H1 (cell line): Measurements from ENCODE around the gene KDSR. TPM values are rescaled to one million over a fixed set of nuclear protein-coding genes. Genes with fewer than 3 reads are reported as not detected.

Experiments
- BRCA1 ChIP-seq: IDR thresholded peaks from 2 replicates; pipeline ENCODE4 v1.6.1; 2012; ENCODE audit warnings: low read depth, low read length, improper control_type of control experiment
- NANOG ChIP-seq: IDR thresholded peaks from 2 replicates; pipeline ENCODE4 v1.6.1; 2011; ENCODE audit warnings: low read length, low read depth, mild to moderate bottlenecking, inconsistent platforms; ENCODE audit not compliant: insufficient read depth, poor library complexity, severe bottlenecking
- SP2 ChIP-seq: IDR thresholded peaks from 2 replicates; pipeline ENCODE4 v1.6.1; 2012; ENCODE audit warnings: mild to moderate bottlenecking, low read length, inconsistent platforms
- TAF7 ChIP-seq: optimal IDR thresholded peaks from 2 replicates; pipeline ENCODE3; 2011; ENCODE audit warnings: low read depth, mild to moderate bottlenecking, inconsistent platforms, low read length, moderate library complexity, borderline replicate concordance
- YY1 ChIP-seq: IDR thresholded peaks from 2 replicates; pipeline ENCODE4 v1.6.1; 2011; ENCODE audit warnings: low read depth, mild to moderate bottlenecking, low read length
- polyA plus RNA-seq, 7 experiments: library from polyadenylated mRNA; depleted of rRNA in 3 of 7; stranded (reverse) in 5 of 7; unstranded in 2 of 7; fragments of >200 nt in 5 of 7; fragments of 200-250 nt in 2 of 7; gene quantifications; 1 replicate in 5 of 7; 2 replicates in 1 of 7; 4 replicates in 1 of 7; pipeline versions ENCODE4 v1.2.1 to v1.2.3, GENCODE V29; 2011 to 2013; ENCODE audit warnings: missing spikeins in 2 of 7, mixed read lengths in 2 of 7
- total RNA-seq: library from RNA; stranded (reverse); fragmentation: NEBNext Ultra II Directional; extraction: Animal tissue kit (Norgen Biotek cat#: 25700); gene quantifications from 2 replicates; pipeline ENCODE4 v1.2.1, GENCODE V29; 2021
- TF ChIP-seq, protein P1 (sequence below), 3 experiments: IDR thresholded peaks; 1 replicate in 2 of 3; 2 replicates in 1 of 3; pipeline versions ENCODE4 v1.5.1 to v1.6.1; 2011; ENCODE audit warnings: low read length in 3 of 3, mild to moderate bottlenecking in 3 of 3, inconsistent platforms in 2 of 3, low read depth in 1 of 3, moderate library complexity in 1 of 3; ENCODE audit not compliant: insufficient read depth in 1 of 3; ENCODE audit errors: control extremely low read depth in 1 of 3

KDSR gene
- total and polyA plus RNA-seq, 2 of the 8 experiments (the other 6 are each of a cell fraction or from before 2014, with no cell fraction given) = 12.4 to 50.5 TPM

DNA sequence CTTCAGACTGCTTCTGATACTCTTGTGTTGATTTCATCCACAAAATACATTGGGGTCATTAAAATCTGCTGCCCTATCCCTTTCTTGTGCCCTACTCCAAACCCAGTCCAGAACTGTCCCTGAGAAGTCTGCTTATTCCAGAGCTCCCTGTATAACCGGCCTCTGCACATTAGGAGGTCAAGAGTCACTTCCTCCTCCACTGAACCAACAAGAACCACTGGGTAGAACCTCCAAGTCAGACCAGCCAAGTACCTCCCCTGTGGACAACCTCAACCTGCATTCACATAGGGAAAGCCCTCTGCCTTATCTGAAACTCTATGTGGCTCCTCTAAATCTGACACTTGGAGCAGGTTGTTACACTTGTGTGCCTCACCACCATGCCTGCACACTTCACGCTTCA, 22.1 kb downstream of the KDSR start (continued):
- TF ChIP-seq, protein P1, sequence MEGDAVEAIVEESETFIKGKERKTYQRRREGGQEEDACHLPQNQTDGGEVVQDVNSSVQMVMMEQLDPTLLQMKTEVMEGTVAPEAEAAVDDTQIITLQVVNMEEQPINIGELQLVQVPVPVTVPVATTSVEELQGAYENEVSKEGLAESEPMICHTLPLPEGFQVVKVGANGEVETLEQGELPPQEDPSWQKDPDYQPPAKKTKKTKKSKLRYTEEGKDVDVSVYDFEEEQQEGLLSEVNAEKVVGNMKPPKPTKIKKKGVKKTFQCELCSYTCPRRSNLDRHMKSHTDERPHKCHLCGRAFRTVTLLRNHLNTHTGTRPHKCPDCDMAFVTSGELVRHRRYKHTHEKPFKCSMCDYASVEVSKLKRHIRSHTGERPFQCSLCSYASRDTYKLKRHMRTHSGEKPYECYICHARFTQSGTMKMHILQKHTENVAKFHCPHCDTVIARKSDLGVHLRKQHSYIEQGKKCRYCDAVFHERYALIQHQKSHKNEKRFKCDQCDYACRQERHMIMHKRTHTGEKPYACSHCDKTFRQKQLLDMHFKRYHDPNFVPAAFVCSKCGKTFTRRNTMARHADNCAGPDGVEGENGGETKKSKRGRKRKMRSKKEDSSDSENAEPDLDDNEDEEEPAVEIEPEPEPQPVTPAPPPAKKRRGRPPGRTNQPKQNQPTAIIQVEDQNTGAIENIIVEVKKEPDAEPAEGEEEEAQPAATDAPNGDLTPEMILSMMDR (IDR thresholded peaks at IDR 0.05; ENCODE audit: control extremely low read depth in 1 of 3, insufficient read depth in 1 of 3, low read depth in 1 of 3, low read length in 3 of 3) = no peak
- TF ChIP-seq TAF7 (no peak), SP2 (no peak), NANOG (no peak), BRCA1 (no peak), YY1 (no peak)
